Transverse colon (tissue), 4 donors: Measurements from ENCODE around the gene EMD. TPM values are rescaled to one million over a fixed set of nuclear protein-coding genes. Genes with fewer than 3 reads are reported as not detected.
"Not testable (repeated sequence)": the region's sequence is repeated elsewhere in the genome, so short reads cannot be mapped to it uniquely, and the experiment has no call there.

Source experiments
- DNase-seq: peaks from one replicate; pipeline ENCODE4 v3.0.0-alpha.2; 2019
- H3K27ac ChIP-seq, 4 donors: fragments of 200-600 bp; sonication (generic); 2 replicates each; pipeline ENCODE4 v1.5.1; 2016 to 2018; ENCODE audit warnings: inconsistent platforms in 4 of 4
- H3K27me3 ChIP-seq: fragments of 200-600 bp; sonication (generic); 2 replicates; pipeline ENCODE4 v1.5.1; 2017; ENCODE audit warnings: inconsistent platforms
- H3K36me3 ChIP-seq, 4 donors: fragments of 200-600 bp; sonication (generic); 2 replicates each; pipeline ENCODE4 v1.5.1; 2017 to 2019; ENCODE audit warnings: inconsistent platforms in 4 of 4
- H3K4me1 ChIP-seq, 4 donors: fragments of 200-600 bp; sonication (generic); 2 replicates each; pipeline ENCODE4 v1.5.1; 2017 to 2020; ENCODE audit warnings: inconsistent platforms in 4 of 4
- H3K4me3 ChIP-seq, 4 donors: fragments of 200-600 bp; sonication (generic); 1 replicate in 1 of 4; 2 replicates in 3 of 4; pipeline versions ENCODE4 v1.5.1 to v1.6.1; 2017 to 2019; ENCODE audit warnings: inconsistent platforms in 4 of 4
- H3K9me3 ChIP-seq, 2 donors: fragments of 200-600 bp; sonication (generic); 2 replicates each; pipeline ENCODE4 v1.5.1; 2017 to 2019; ENCODE audit warnings: inconsistent platforms in 2 of 2
- CTCF ChIP-seq, 5 experiments: fragments of 200-600 bp in 3 of 5; fragments of 450-650 bp in 2 of 5; sonication (generic) in 3 of 5; IDR thresholded peaks; 1 replicate in 2 of 5; 2 replicates in 3 of 5; pipeline ENCODE4 v1.5.1; 2016 to 2017; ENCODE audit warnings: antibody characterized with exemption in 5 of 5, inconsistent platforms in 3 of 5, mild to moderate bottlenecking in 2 of 5, moderate library complexity in 1 of 5
- EP300 ChIP-seq: sonication (generic); formaldehyde crosslinking; IDR thresholded peaks from one replicate; pipeline ENCODE4 v1.6.1; 2017; ENCODE audit warnings: antibody characterized with exemption, low read depth
- POLR2A ChIP-seq: fragments of 450-650 bp; IDR thresholded peaks from one replicate; pipeline ENCODE4 v1.6.1; 2016; ENCODE audit warnings: antibody characterized with exemption, mild to moderate bottlenecking, moderate library complexity
- POLR2AphosphoS5 ChIP-seq, 3 donors: sonication (generic); formaldehyde crosslinking; IDR thresholded peaks; one replicate each; pipeline ENCODE4 v1.6.1; 2016; ENCODE audit warnings: antibody characterized with exemption in 3 of 3
- WGBS, 2 donors: methylation state at CpG; one replicate each; pipeline ENCODE4 v1.1.5; 2018; ENCODE audit warnings: low coverage in 1 of 2; 5-methylcytosine and 5-hydroxymethylcytosine counted together
- in situ Hi-C, 4 donors: fragments of 200-750 bp; cut with MboI; loops; one replicate each; pipeline versions ENCODE4 v1.15.0 to v1.15.1; 2017; ENCODE audit warnings: low sequenced_read_pairs in 3 of 4, low pct_ligation_motif_present in 1 of 4, low pct_unique_long_range_greater_than_20kb in 1 of 4
- intact Hi-C: fragments of 100-400 bp; cut with DNase I; formaldehyde crosslinking; loops from one replicate; pipeline ENCODE4 v1.15.1; 2023; ENCODE audit warnings: low total_unique reads
- total RNA-seq, 4 donors: library from RNA; depleted of rRNA; stranded (reverse); fragments of >200 nt; gene quantifications; one replicate each; pipeline ENCODE4 v1.1.0, GENCODE V29; 2016

Gene EMD
- total RNA-seq, 4 donors from 2014 or later: 27.3 to 89.8 (median 55.5) TPM

GRCh38 chrX:154382483-154383069 is 3.5 kb downstream of the EMD start:
- Histone ChIP-seq H3K4me3 (no peak overlapping the region), H3K4me1 (peaks cover 0 to 17% (median 7%) of the 10 kb centered on the region in 4 donors), H3K9me3 (no peaks in the 10 kb centered on the region), H3K27ac (no peak overlapping the region), H3K36me3 (no peaks in the 10 kb centered on the region), H3K27me3 (no peaks in the 10 kb centered on the region)
- DNase-seq: no peak
- intact Hi-C loops: no loop called here
- TF ChIP-seq EP300 (no peak), POLR2AphosphoS5 (IDR thresholded peaks at IDR 0.05) (no peak), CTCF (IDR thresholded peaks at IDR 0.05) (no peak), POLR2A (no peak)
- WGBS, 2 donors: 72 to 100% methylated on average over 1 to 11 of the region's 11 CpGs
- in situ Hi-C loops: no loop called here

GRCh38 chrX:154383359-154384283 is 4.5 kb downstream of the EMD start:
- 78% methylated on average over 13 of the region's 14 CpGs; no CpG with 5 or more reads in 1 of the 2 donors for WGBS, 2 donors
- intact Hi-C loops (no loop called here), in situ Hi-C loops (no loop called here)
- no peaks in the 10 kb centered on the region for H3K9me3 ChIP-seq
- no peak for TF ChIP-seq POLR2AphosphoS5 (IDR thresholded peaks at IDR 0.05)
- no peak for TF ChIP-seq EP300
- no peak for TF ChIP-seq POLR2A
- TF ChIP-seq CTCF (IDR thresholded peaks at IDR 0.05): no peak
- no peaks in the 10 kb centered on the region for H3K27me3 ChIP-seq
- H3K36me3 ChIP-seq: no peaks in the 10 kb centered on the region
- H3K4me1 ChIP-seq: peaks cover 0 to 12% (median 5%) of the 10 kb centered on the region in 4 donors
- DNase-seq: no peak
- peak overlapping the region in 2 of 4 donors; percentile 17 to 40 for H3K27ac ChIP-seq
- H3K4me3 ChIP-seq: no peak overlapping the region

- no peak overlapping the region for H3K4me3 ChIP-seq
- intact Hi-C loops (no loop called here), in situ Hi-C loops (no loop called here)
- H3K27me3 ChIP-seq: no peaks in the 10 kb centered on the region
- no peaks in the 10 kb centered on the region for H3K36me3 ChIP-seq
- DNase-seq: no peak
- TF ChIP-seq EP300 (no peak), POLR2A (no peak), CTCF (IDR thresholded peaks at IDR 0.05) (peak in 2 of 5 experiments; percentile 9 to 16)
- H3K4me1 ChIP-seq: peaks cover 0 to 12% (median 5%) of the 10 kb centered on the region in 4 donors
- H3K27ac ChIP-seq: peak overlapping the region in 2 of 4 donors; percentile 6 to 40
- H3K9me3 ChIP-seq: no peaks in the 10 kb centered on the region
- WGBS, 2 donors: 71% methylated on average over 8 of the region's 8 CpGs; no CpG with 5 or more reads in 1 of the 2 donors
Measured at GRCh38 chrX:154384284-154384892, 5.3 kb downstream of the EMD start.

- H3K9me3 ChIP-seq, H3K4me1 ChIP-seq, intact Hi-C loops, H3K27ac ChIP-seq, H3K27me3 ChIP-seq, in situ Hi-C loops, DNase-seq, H3K36me3 ChIP-seq, H3K4me3 ChIP-seq: not testable (repeated sequence)
- no CpG with 5 or more reads among the region's 20 CpGs for WGBS, 2 donors
Measured at GRCh38 chrX:154388094-154388493, 9.0 kb downstream of the EMD start.

- H3K4me1 ChIP-seq, in situ Hi-C loops, H3K27me3 ChIP-seq, H3K4me3 ChIP-seq, H3K27ac ChIP-seq, intact Hi-C loops, H3K9me3 ChIP-seq, H3K36me3 ChIP-seq, DNase-seq: not testable (repeated sequence)
- no CpG with 5 or more reads among the region's 16 CpGs for WGBS, 2 donors
Measured at GRCh38 chrX:154388649-154389048, 9.6 kb downstream of the EMD start.

GRCh38 chrX:154389812-154390747 is 11.0 kb downstream of the EMD start:
- H3K36me3 ChIP-seq, H3K9me3 ChIP-seq, DNase-seq, H3K27me3 ChIP-seq, intact Hi-C loops, in situ Hi-C loops, H3K4me1 ChIP-seq: not testable (repeated sequence)
- H3K27ac ChIP-seq: peak overlapping the region; percentile 62 to 86 (median 73)
- WGBS, 2 donors: 50% methylated on average over 30 of the region's 121 CpGs; no CpG with 5 or more reads in 1 of the 2 donors
- peak overlapping the region in 1 of 4 donors; percentile 30 for H3K4me3 ChIP-seq
